GM18505 (cell line): ENCODE measurements around the gene PILRA.

Source experiments
- ATAC-seq: cut with Tn5 transposase; IDR thresholded peaks from one replicate; pipeline ENCODE4 v1.9.1; 2021; ENCODE audit not compliant: unreplicated experiment
- POLR2A ChIP-seq: IDR thresholded peaks from 4 replicates; pipeline ENCODE4 v1.6.1; 2011; ENCODE audit warnings: borderline replicate concordance; ENCODE audit not compliant: insufficient read depth, insufficient read length; ENCODE audit errors: extremely low read depth

The PILRA gene

DNA sequence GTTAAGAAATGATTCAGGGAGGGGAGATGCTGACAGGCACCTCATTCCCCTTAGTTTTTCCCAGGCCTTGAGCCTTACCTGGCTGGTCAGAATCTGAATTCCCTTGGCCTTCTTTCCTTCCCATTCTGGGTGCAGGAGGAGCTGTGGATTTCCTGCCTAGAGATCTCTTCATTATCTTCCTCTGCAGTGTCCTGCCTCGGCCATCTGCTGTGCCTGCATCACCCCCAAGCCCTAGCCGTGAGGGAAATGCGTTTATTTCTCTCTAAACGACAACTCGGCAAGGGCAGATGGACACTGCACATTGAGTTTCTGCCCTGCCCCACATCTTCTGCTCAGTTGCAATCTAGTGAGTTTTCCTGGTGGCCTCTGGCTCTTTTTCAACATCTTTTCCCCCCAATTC is 28.5 kb downstream of the PILRA start:
- no peak for ATAC-seq
- no peak for TF ChIP-seq POLR2A

DNA sequence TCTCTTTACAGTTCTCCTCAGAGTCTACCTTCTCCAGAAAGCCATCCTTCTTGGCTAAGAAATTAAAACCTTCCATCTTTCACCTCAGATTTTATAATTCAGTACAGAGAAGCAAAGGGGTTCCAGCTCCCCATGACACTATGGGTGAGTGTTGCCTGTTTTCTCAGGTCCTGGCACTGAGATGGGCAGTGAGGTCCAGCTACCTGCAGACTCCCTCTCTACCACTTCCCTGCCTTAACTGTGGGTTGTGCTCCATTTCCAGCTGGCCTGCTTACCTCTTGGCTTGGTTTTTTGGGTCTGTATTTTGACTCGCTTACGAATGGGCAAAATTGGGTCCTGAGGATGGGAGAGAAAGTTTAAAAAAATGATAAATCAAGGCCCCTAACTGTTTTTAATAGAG is 29.0 kb downstream of the PILRA start:
- TF ChIP-seq POLR2A = no peak
- ATAC-seq = no peak

DNA sequence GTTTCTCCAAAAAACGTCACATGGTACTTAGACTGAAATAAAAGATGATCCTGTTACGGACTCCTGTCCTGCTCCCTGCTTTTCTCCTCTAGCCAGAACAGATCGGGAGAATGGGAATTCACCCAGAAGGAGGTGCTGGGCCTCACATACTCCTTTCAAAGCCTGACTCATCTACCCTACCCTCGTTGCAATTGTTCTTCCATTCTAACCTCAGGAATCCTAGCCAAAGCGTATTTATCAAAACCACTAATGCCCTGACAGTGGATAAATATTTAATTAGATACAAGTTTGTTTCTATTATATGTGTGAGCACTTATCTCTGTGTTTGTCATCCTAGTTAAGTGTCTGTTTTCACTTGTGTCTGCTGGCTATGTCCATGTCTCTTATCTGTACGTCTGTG is 33.5 kb downstream of the PILRA start:
- no peak for TF ChIP-seq POLR2A
- ATAC-seq = no peak

DNA sequence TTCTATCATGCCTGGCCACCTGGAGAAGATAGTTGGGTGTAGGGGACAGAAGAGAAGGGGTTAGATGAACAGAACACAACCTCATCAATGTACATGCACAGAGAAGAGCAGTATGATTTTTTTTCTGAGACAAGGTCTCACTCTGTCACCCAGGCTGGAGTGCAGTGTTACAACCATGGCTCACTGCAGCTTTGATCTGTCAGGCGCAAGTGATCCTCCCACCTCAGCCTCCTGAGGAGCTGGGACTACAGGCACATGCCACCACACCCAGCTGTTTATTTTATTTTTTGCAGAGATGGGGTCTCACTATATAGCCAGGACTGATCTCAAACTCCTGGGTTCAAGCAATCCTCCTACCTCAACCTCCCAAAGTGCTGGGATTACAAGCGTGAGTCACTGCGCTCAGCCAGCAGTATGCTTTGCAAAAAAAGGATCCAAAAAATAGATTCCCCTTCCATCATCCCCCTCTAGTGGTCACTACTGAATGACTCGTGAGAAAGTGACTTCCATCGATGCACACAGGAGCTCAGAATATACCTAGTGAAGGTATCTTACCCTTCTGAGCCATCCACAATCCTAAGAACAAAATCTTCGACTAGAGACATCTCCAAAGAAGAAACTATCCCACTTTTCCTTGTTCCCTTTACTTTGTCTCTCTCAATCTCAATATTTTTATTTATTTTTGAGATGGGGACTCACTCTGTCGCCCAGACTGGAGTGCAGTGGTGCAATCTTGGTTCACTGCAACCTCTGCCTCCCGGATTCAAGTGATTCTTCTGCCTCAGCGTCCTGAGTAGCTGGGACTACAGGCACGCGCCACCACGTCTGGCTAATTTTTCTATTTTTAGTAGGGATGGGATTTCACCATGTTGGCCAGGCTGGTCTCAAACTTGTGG is 34.2 kb downstream of the PILRA start:
- ATAC-seq = no peak

DNA sequence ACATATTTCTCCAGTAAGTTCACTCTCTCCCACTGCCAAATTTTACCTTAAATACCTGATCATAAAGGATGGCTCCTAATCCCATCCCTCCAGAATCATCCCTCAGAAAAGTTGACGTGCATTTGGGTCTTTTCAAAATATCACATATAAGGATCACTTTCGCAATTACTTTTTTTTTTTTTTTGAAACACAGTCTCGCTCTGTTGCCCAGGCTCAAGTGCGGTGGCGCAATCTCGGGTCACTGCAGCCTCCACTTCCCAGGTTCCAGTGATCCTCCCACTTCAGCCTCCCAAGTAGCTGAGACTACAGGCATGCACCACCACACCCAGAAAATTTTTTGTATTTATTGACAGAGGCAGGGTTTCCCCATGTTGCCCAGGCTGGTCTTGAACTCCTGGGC is 37.8 kb downstream of the PILRA start:
- no peak for TF ChIP-seq POLR2A

More for the DNA sequence above, 34.2 kb downstream of the PILRA start:
- no peak for TF ChIP-seq POLR2A

DNA sequence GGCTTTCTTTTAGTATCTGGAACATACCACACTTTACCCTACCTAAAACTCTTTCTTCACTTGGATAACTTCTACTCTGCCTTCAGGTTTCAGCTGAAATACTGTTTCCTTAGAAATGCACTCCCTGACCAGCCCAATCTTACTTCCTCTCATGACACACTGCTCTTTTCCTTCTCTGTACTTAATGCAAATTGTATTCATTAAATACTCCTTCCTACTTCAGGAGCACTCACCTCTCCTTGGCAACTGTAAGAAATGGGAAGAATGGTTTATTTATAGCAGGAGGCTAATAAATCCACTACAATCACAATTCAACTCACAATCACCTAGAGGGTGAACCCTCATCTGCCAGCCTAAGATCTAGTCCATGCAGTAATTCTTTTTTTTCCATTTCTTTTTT is 40.1 kb downstream of the PILRA start:
- no peak for ATAC-seq
- no peak for TF ChIP-seq POLR2A

More for the DNA sequence above, 37.8 kb downstream of the PILRA start:
- ATAC-seq = no peak

DNA sequence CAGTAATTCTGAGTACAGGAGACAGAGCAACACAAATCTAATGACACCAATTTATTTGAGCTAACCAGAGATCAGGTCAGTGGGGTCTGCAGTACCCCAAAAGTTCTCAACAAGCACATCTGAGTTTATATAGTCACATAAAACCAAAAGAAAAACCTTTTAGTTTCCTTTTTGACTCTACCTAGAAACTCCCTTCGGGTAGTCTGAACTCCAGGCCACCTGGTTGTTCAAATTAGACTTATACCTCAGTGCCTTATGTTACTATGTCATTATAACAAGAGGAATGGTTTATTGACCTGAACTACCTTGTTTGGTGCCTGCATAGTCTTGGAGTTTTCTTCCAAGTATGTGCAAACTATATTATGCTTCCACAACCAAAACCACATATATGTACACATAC is 40.6 kb downstream of the PILRA start:
- TF ChIP-seq POLR2A = no peak
- no peak for ATAC-seq

DNA sequence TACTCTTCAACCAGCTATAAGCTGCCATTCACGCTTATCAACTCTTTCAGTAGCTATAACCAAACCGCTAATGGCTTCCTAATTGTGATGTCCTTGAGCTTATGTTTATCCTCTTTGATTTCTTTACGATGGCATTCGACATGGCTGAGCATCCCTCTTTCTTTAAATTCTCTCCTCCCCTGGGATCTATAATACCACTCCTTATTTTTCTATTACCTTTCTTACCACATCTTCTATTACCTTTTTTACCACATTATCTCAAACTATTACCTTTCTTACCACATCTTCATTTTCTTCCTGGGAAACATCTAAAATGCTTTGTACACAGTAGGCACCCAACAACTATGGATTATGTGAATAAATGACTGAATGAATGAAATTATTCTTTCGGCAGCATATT is 42.2 kb downstream of the PILRA start:
- ATAC-seq = no peak
- TF ChIP-seq POLR2A = no peak

DNA sequence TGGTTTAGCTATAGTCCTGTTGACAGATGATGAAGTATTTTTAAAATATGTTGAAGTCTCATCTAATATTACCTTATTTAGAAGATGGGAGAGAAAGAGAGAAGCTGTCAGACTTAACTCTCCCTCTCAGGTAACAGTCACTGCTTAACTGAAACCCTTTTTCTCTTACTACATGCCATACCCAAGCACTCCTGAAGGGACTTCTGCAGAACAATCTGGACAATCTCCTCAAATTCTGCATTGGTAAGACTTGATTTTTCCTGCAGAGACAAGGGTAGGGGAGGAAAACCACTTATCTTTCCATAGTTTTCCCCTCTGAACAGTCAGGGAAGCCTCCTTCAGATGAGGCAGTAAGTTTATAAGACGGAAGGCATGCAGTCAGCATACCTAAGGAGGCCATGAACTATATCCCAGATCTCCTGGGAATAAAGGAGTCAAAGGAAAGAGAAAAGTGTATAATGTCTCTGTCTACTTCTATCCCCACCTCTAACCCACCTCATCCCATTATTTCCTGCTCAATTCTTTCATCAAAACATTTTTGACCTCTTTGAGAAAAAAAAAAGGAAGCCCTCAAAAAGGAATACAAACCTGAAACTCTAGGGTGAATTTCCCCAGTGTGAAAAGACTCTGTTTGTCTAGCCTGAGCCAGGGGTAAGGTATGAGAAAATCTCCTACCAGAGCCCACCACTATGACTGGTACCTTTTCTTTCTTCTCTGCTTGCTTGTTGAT is 45.8 kb downstream of the PILRA start:
- no peak for TF ChIP-seq POLR2A
- no peak for ATAC-seq

DNA sequence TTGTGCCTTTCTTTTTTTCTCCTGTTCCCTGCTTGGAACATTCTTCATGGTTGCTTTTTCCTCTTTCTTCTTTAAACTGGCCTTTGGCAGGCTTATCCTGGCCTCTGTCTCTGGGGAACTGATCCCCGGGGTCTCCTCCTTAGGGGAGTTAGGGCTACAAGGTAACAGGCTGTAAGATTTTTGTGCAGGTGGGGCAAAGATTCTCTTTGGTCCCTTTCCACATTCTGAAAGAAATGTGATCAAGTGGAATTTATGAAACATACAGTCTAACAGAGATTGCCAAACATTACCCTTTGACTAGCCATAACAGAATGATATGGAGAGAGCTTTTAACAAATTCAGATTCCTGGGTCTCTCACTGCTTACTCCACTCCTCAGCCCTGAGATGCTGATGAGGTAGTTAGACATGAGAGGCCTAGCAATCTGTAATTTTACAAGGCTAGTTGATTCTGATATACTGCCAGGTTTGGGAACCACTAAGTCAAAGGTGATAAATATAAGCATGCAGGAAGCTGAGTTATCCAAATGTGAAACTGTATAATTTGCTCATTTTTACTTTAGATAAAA is 46.5 kb downstream of the PILRA start:
- no peak for TF ChIP-seq POLR2A
- no peak for ATAC-seq

DNA sequence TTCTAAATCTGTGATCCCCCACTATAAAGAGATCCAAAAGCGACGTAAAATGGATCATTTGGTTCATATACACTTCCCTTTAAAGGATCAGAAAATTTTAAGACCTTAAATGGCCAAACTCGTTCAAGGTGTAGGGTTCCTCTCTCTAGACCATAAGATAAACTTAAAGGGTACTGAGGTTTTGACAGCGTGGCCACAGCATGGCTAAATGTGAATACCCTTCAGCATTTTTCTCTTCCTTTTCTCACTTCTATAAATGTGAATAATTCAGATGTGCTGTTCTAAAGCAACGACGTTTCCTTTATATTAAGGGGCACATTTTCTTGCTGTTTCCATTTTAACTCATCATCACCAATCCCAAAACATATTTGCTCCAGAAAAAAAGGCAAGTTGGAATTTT is 50.0 kb downstream of the PILRA start:
- ATAC-seq = no peak
- TF ChIP-seq POLR2A = no peak

DNA sequence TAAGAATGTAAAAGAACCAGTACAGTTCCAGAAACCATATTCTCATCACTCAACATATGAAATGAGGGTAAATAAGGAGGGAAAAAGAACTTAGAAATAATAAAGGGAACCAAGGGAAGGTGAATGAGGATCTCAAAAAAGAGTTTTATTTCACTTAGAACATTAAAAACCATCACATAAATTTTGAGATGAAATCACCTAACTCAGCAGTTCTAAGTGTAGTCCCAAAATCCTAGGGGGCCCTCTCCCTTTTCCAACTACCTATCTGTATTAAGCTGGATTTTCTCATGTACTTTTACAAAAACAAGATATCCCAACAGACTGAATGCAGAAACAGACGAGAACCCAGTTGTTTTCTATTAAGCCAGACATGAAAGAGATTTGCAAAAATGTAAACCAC is 52.1 kb downstream of the PILRA start:
- no peak for ATAC-seq

DNA sequence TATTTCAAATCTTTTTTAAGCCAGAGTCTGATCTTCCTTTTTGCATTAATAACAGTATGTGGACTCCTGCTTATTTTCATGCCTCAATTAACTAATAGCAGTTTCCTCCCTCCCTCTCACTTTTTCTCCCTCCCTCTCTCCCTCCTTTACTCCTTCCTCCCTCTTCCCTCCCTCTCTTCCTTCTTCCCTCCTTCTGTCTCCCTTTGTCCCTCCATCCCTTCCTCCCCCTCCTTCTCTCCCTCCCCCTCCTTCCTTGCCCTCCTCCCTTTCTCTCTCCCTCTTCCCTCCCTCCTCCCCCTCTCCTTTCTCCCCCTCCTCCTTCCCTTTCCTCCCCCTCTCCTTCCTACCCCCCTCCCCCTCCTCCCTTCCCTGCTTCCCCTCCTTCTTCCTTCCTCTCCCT is 53.2 kb downstream of the PILRA start:
- no peak for TF ChIP-seq POLR2A
- no peak for ATAC-seq

More for the DNA sequence above, 52.1 kb downstream of the PILRA start:
- no peak for TF ChIP-seq POLR2A
